Endothelial cell of umbilical vein (primary cell): ENCODE results near the gene EIF4E1B.

Source experiments
- POLR2AphosphoS5 ChIP-seq: IDR thresholded peaks from 2 replicates; pipeline ENCODE4 v1.6.1; 2012; ENCODE audit warnings: low read depth, mild to moderate bottlenecking, control low read depth, low read length, moderate library complexity; ENCODE audit not compliant: insufficient read depth
- TF ChIP-seq, protein P1 (sequence below), 2 donors: IDR thresholded peaks; 1 replicate in 1 of 2; 2 replicates in 1 of 2; pipeline ENCODE4 v1.5.1; 2011; ENCODE audit warnings: low read length in 2 of 2, mild to moderate bottlenecking in 2 of 2, moderate library complexity in 2 of 2, control low read depth in 1 of 2, inconsistent platforms in 1 of 2, low read depth in 1 of 2; ENCODE audit not compliant: insufficient read depth in 1 of 2; ENCODE audit errors: extremely low read depth in 1 of 2

- TF ChIP-seq, protein P1, sequence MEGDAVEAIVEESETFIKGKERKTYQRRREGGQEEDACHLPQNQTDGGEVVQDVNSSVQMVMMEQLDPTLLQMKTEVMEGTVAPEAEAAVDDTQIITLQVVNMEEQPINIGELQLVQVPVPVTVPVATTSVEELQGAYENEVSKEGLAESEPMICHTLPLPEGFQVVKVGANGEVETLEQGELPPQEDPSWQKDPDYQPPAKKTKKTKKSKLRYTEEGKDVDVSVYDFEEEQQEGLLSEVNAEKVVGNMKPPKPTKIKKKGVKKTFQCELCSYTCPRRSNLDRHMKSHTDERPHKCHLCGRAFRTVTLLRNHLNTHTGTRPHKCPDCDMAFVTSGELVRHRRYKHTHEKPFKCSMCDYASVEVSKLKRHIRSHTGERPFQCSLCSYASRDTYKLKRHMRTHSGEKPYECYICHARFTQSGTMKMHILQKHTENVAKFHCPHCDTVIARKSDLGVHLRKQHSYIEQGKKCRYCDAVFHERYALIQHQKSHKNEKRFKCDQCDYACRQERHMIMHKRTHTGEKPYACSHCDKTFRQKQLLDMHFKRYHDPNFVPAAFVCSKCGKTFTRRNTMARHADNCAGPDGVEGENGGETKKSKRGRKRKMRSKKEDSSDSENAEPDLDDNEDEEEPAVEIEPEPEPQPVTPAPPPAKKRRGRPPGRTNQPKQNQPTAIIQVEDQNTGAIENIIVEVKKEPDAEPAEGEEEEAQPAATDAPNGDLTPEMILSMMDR (IDR thresholded peaks at IDR 0.05; ENCODE audit: extremely low read depth in 1 of 2, insufficient read depth in 1 of 2, low read depth in 1 of 2, low read length in 2 of 2): no peak
- TF ChIP-seq POLR2AphosphoS5: no peak
Observed at GRCh38 chr5:176597417-176598389, 32.8 kb upstream of the EIF4E1B start.
